H1 (cell line): ENCODE measurements around the gene ZDHHC1. TPM values are rescaled to one million over a fixed set of nuclear protein-coding genes. Genes with fewer than 3 reads are reported as not detected.

Experiments used
- CTCF ChIA-PET: fragments of 300-600 bp; sonication (Branson Sonifier 250); formaldehyde crosslinking; loops from one replicate; lab custom pipeline; 2021; ENCODE audit not compliant: partially characterized antibody; lab: Charles Lee
- POLR2A ChIA-PET: fragments of 300-600 bp; sonication (Branson Sonifier 250); formaldehyde crosslinking; loops from one replicate; lab custom pipeline; 2021; ENCODE audit warnings: inconsistent platforms; ENCODE audit not compliant: partially characterized antibody; lab: Charles Lee
- DNase-seq, 2 experiments: peaks; one replicate each; pipeline versions ENCODE4 v3.0.0 to v3.0.0-alpha.2; 2010 to 2022; ENCODE audit warnings: low spot score in 2 of 2, low read depth in 1 of 2, mixed read lengths in 1 of 2
- FAIRE-seq: peaks from 2 replicates; lab custom pipeline; 2011; peaks lifted over from hg19 to GRCh38; lab: Jason Lieb, UNC
- H2AFZ ChIP-seq: 2 replicates; pipeline ENCODE4 v1.8.1; 2012; ENCODE audit warnings: low read length, inconsistent platforms
- H2AK5ac ChIP-seq: 2 replicates; pipeline ENCODE4 v1.6.1; 2013; ENCODE audit warnings: low read depth, low read length
- H2BK120ac ChIP-seq: replicated peaks from 2 replicates; pipeline ENCODE3; 2013; ENCODE audit warnings: low read depth, low read length, inconsistent platforms
- H2BK12ac ChIP-seq: 2 replicates; pipeline ENCODE4 v1.6.1; 2013; ENCODE audit warnings: low read depth, low read length
- H2BK15ac ChIP-seq: 2 replicates; pipeline ENCODE4 v1.6.1; 2013; ENCODE audit warnings: low read length
- H2BK20ac ChIP-seq: 2 replicates; pipeline ENCODE4 v1.6.1; 2013; ENCODE audit warnings: low read length
- H2BK5ac ChIP-seq: 2 replicates; pipeline ENCODE4 v1.6.1; 2013; ENCODE audit warnings: low read depth, low read length
- H3K14ac ChIP-seq: 2 replicates; pipeline ENCODE4 v1.6.1; 2013; ENCODE audit warnings: inconsistent platforms; ENCODE audit not compliant: insufficient read length
- H3K18ac ChIP-seq: 2 replicates; pipeline ENCODE4 v1.6.1; 2013; ENCODE audit warnings: low read length; ENCODE audit errors: extremely low read depth
- H3K23ac ChIP-seq: 2 replicates; pipeline ENCODE4 v1.6.1; 2013; ENCODE audit warnings: inconsistent platforms; ENCODE audit not compliant: insufficient read length
- H3K23me2 ChIP-seq: 2 replicates; pipeline ENCODE4 v1.6.1; 2013; ENCODE audit warnings: low read depth, low read length
- H3K27ac ChIP-seq: 2 replicates; pipeline ENCODE4 v1.6.1; 2011; ENCODE audit warnings: low read depth, low read length, inconsistent platforms
- H3K27me3 ChIP-seq, 4 experiments: replicated peaks in 1 of 4; 1 replicate in 1 of 4; 2 replicates in 3 of 4; pipeline versions ENCODE4 v1.6.1 to v1.8.1; 2011 to 2013; ENCODE audit warnings: low read length in 3 of 4, mild to moderate bottlenecking in 3 of 4, inconsistent platforms in 2 of 4, mixed read lengths in 2 of 4, moderate library complexity in 1 of 4; ENCODE audit not compliant: control insufficient read depth in 3 of 4, insufficient read depth in 3 of 4; ENCODE audit errors: extremely low read depth in 1 of 4
- H3K36me3 ChIP-seq, 4 experiments: 2 replicates each; pipeline versions ENCODE4 v1.6.1 to v1.8.1; 2011 to 2013; ENCODE audit warnings: mild to moderate bottlenecking in 4 of 4, low read length in 3 of 4, moderate library complexity in 2 of 4, control low read depth in 1 of 4, inconsistent platforms in 1 of 4; ENCODE audit not compliant: insufficient read depth in 4 of 4, control insufficient read depth in 2 of 4
- H3K4ac ChIP-seq: replicated peaks from 2 replicates; pipeline ENCODE3; 2013; ENCODE audit warnings: low read length, low read depth, mixed read lengths, inconsistent platforms; ENCODE audit not compliant: insufficient read length
- H3K4me1 ChIP-seq, 4 experiments: replicated peaks in 1 of 4; 1 replicate in 1 of 4; 2 replicates in 3 of 4; pipeline versions ENCODE4 v1.6.1 to v1.8.1; 2011 to 2013; ENCODE audit warnings: low read length in 3 of 4, inconsistent platforms in 2 of 4, mixed read lengths in 1 of 4; ENCODE audit not compliant: insufficient read depth in 4 of 4, control insufficient read depth in 3 of 4
- H3K4me2 ChIP-seq, 2 experiments: 2 replicates each; pipeline versions ENCODE4 v1.6.1 to v1.8.1; 2011 to 2013; ENCODE audit warnings: low read depth in 2 of 2, low read length in 2 of 2, control low read depth in 1 of 2, inconsistent platforms in 1 of 2, mild to moderate bottlenecking in 1 of 2; ENCODE audit not compliant: insufficient read depth in 1 of 2
- H3K4me3 ChIP-seq, 4 experiments: fragments of 200-600, 300-600 bp in 1 of 4; sonication (generic), shearing (Covaris generic), sonication (Bioruptor Twin) in 1 of 4; 2 replicates each; pipeline versions ENCODE4 v1.5.1 to v1.8.1; 2011 to 2016; ENCODE audit warnings: low read length in 4 of 4, low read depth in 3 of 4, control low read depth in 2 of 4, inconsistent platforms in 2 of 4, mild to moderate bottlenecking in 2 of 4, mixed read lengths in 1 of 4, moderate library complexity in 1 of 4; ENCODE audit not compliant: insufficient read depth in 2 of 4; ENCODE audit errors: extremely low read depth in 1 of 4
- H3K56ac ChIP-seq: replicated peaks from 2 replicates; pipeline ENCODE3; 2013; ENCODE audit warnings: low read depth, mild to moderate bottlenecking, mixed read lengths, low read length, inconsistent platforms; ENCODE audit not compliant: insufficient read length
- H3K79me1 ChIP-seq: 2 replicates; pipeline ENCODE4 v1.6.1; 2013; ENCODE audit warnings: low read depth, low read length, control low read depth
- H3K79me2 ChIP-seq, 2 experiments: 2 replicates each; pipeline versions ENCODE4 v1.6.1 to v1.8.1; 2012 to 2013; ENCODE audit warnings: low read length in 2 of 2, mild to moderate bottlenecking in 2 of 2, inconsistent platforms in 1 of 2; ENCODE audit not compliant: insufficient read depth in 2 of 2, control insufficient read depth in 1 of 2
- H3K9ac ChIP-seq, 4 experiments: replicated peaks in 1 of 4; 1 replicate in 1 of 4; 2 replicates in 3 of 4; pipeline versions ENCODE4 v1.6.1 to v1.8.1; 2011 to 2013; ENCODE audit warnings: low read depth in 3 of 4, low read length in 3 of 4, control low read depth in 2 of 4, mild to moderate bottlenecking in 2 of 4, moderate library complexity in 2 of 4, inconsistent platforms in 1 of 4; ENCODE audit errors: extremely low read depth in 1 of 4
- H3K9me3 ChIP-seq, 2 experiments: 2 replicates each; pipeline versions ENCODE4 v1.6.1 to v1.8.1; 2012 to 2013; ENCODE audit warnings: mild to moderate bottlenecking in 2 of 2, moderate library complexity in 2 of 2, control low read depth in 1 of 2, inconsistent platforms in 1 of 2, low read depth in 1 of 2, low read length in 1 of 2, mixed read lengths in 1 of 2; ENCODE audit not compliant: insufficient read depth in 2 of 2
- H4K20me1 ChIP-seq, 2 experiments: replicated peaks in 1 of 2; 2 replicates each; pipeline versions ENCODE3 to v1.8.1; 2011 to 2013; ENCODE audit warnings: inconsistent platforms in 2 of 2, low read length in 2 of 2, mild to moderate bottlenecking in 1 of 2; ENCODE audit not compliant: insufficient read depth in 2 of 2, control insufficient read depth in 1 of 2
- H4K5ac ChIP-seq: 2 replicates; pipeline ENCODE4 v1.6.1; 2013; ENCODE audit warnings: low read length, low read depth, mixed read lengths, inconsistent platforms; ENCODE audit not compliant: insufficient read length
- H4K8ac ChIP-seq: 2 replicates; pipeline ENCODE4 v1.8.0; 2013; ENCODE audit warnings: mild to moderate bottlenecking, moderate library complexity, low read length, inconsistent platforms; ENCODE audit not compliant: insufficient read depth; ENCODE audit errors: extremely low read depth
- H4K91ac ChIP-seq: replicated peaks from 2 replicates; pipeline ENCODE3; 2013; ENCODE audit warnings: low read length, mixed read lengths, inconsistent platforms; ENCODE audit not compliant: insufficient read length
- CREB1 ChIP-seq: IDR thresholded peaks from 2 replicates; pipeline ENCODE4 v1.6.1; 2012; ENCODE audit warnings: inconsistent platforms
- JUND ChIP-seq: IDR thresholded peaks from 2 replicates; pipeline ENCODE4 v1.6.1; 2011; ENCODE audit warnings: mild to moderate bottlenecking, improper control_type of control experiment, low read length
- KDM4A ChIP-seq: IDR thresholded peaks from one replicate; pipeline ENCODE4 v1.7.1; 2012; ENCODE audit warnings: low read depth, mild to moderate bottlenecking, moderate library complexity, low read length, inconsistent platforms; ENCODE audit not compliant: severe bottlenecking
- RAD21 ChIP-seq, 2 experiments: IDR thresholded peaks in 1 of 2; conservative IDR thresholded peaks in 1 of 2; 2 replicates each; pipeline ENCODE4 v1.6.1; 2011; ENCODE audit warnings: low read depth in 2 of 2, low read length in 2 of 2, improper control_type of control experiment in 1 of 2, inconsistent platforms in 1 of 2, mild to moderate bottlenecking in 1 of 2, moderate library complexity in 1 of 2
- YY1 ChIP-seq: IDR thresholded peaks from 2 replicates; pipeline ENCODE4 v1.6.1; 2011; ENCODE audit warnings: low read depth, mild to moderate bottlenecking, low read length
- WGBS, 2 experiments: shearing (Covaris generic) in 1 of 2; methylation state at CpG; one replicate each; pipeline versions ENCODE4 v1.1.6 to v1.1.7; 2013 to 2015; ENCODE audit warnings: low lambda C conversion rate in 2 of 2, mixed read lengths in 2 of 2, inconsistent platforms in 1 of 2, low coverage in 1 of 2, missing lambda C conversion rate in 1 of 2; ENCODE audit not compliant: insufficient replicate concordance in 2 of 2, insufficient coverage in 1 of 2, insufficient read length in 1 of 2; ENCODE audit errors: extremely low coverage in 1 of 2, missing lambda C conversion rate in 1 of 2; 5-methylcytosine and 5-hydroxymethylcytosine counted together
- polyA plus RNA-seq, 7 experiments: library from polyadenylated mRNA; depleted of rRNA in 3 of 7; stranded (reverse) in 5 of 7; unstranded in 2 of 7; fragments of >200 nt in 5 of 7; fragments of 200-250 nt in 2 of 7; gene quantifications; 1 replicate in 5 of 7; 2 replicates in 1 of 7; 4 replicates in 1 of 7; pipeline versions ENCODE4 v1.2.1 to v1.2.3, GENCODE V29; 2011 to 2013; ENCODE audit warnings: missing spikeins in 2 of 7, mixed read lengths in 2 of 7
- total RNA-seq: library from RNA; stranded (reverse); fragmentation: NEBNext Ultra II Directional; extraction: Animal tissue kit (Norgen Biotek cat#: 25700); gene quantifications from 2 replicates; pipeline ENCODE4 v1.2.1, GENCODE V29; 2021
- TF ChIP-seq, protein P1 (sequence below): IDR thresholded peaks from 2 replicates; pipeline ENCODE4 v1.6.1; 2011; ENCODE audit warnings: low read depth, mild to moderate bottlenecking, low read length; ENCODE audit not compliant: insufficient read depth
- TF ChIP-seq, protein P2 (sequence below), 3 experiments: IDR thresholded peaks; 1 replicate in 2 of 3; 2 replicates in 1 of 3; pipeline versions ENCODE4 v1.5.1 to v1.6.1; 2011; ENCODE audit warnings: low read length in 3 of 3, mild to moderate bottlenecking in 3 of 3, inconsistent platforms in 2 of 3, low read depth in 1 of 3, moderate library complexity in 1 of 3; ENCODE audit not compliant: insufficient read depth in 1 of 3; ENCODE audit errors: control extremely low read depth in 1 of 3

Gene ZDHHC1
- total and polyA plus RNA-seq, 2 of the 8 experiments (the other 6 are each of a cell fraction or from before 2014, with no cell fraction given) = 3.1 to 4.9 TPM

DNA sequence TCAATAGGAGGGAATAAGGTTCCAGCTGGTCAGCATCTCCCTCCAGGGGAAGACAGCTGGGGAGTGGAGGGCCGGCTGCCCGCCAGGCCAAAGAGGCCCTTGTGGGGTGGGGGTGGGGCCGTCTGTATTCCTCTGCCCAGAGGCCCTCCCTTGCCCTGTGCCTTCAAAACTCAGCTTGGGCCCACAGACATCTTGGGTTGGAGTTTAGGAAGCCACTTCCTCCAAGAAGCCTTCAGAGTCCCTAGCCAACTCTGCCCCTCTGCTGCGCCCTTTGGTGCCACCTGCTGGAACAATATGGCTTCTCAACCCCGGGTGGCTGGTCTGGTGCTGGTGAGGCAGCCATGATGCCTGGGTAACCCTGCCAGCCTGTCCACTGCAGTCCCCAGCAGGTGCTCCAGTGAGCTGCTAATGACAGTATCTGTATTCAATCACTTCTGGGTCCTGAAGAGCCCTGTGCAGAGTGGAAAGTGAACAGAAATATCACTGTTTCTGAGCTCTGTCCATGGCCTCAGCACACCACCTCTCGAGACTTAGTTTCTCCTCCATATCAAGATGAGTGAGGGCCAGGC is 31.3 kb upstream of the ZDHHC1 start:
- peak in 1 of 2 experiments; percentile 77 for DNase-seq
- Histone ChIP-seq H3K27me3 (no peaks in the 10 kb centered on the region), H3K56ac (no peak overlapping the region), H3K27ac (no peak overlapping the region), H3K23me2 (no peaks in the 10 kb centered on the region), H2AK5ac (no peak overlapping the region), H2BK120ac (no peak overlapping the region), H3K4me2 (no peak overlapping the region), H3K18ac (no peak overlapping the region), H3K4me3 (no peak overlapping the region), H2BK5ac (no peak overlapping the region), H4K91ac (no peak overlapping the region), H3K79me2 (no peaks in the 10 kb centered on the region), H3K4ac (no peak overlapping the region), H2BK15ac (no peak overlapping the region), H3K23ac (no peak overlapping the region), H2BK12ac (no peak overlapping the region), H3K36me3 (peaks cover 0 to 5% (median 0%) of the 10 kb centered on the region in 4 experiments; a peak in 1 of 8 replicates), H4K8ac (no peak overlapping the region), H3K79me1 (no peaks in the 10 kb centered on the region; the same call in none of the 2 replicates), H3K9ac (no peak overlapping the region), H4K5ac (no peak overlapping the region), H3K4me1 (peaks cover 0 to 8% (median 4%) of the 10 kb centered on the region in 4 experiments; a peak in 5 of 7 replicates), H3K9me3 (peaks cover 0 to 4% of the 10 kb centered on the region in 2 experiments; a peak in 1 of 4 replicates), H2AFZ (no peak overlapping the region), H2BK20ac (no peak overlapping the region), H3K14ac (no peak overlapping the region), H4K20me1 (peaks cover 2 to 3% of the 10 kb centered on the region in 2 experiments)
- CTCF ChIA-PET = interaction anchor here (0.6 to 28.6 kb wide), 14 partner anchors 4 to 198 kb away, joined by 3 to 683 read pairs (median 4); partner anchors contain the start of genes HSD11B2, TPPP3 and ZDHHC1
- POLR2A ChIA-PET = interaction anchor here (1.1 to 8.5 kb wide), 5 partner anchors 9 to 99 kb away, joined by 3 to 67 read pairs (median 3); partner anchors contain the start of gene HSD11B2
- TF ChIP-seq CREB1 = no peak
- TF ChIP-seq JUND = no peak
- TF ChIP-seq, protein P1, sequence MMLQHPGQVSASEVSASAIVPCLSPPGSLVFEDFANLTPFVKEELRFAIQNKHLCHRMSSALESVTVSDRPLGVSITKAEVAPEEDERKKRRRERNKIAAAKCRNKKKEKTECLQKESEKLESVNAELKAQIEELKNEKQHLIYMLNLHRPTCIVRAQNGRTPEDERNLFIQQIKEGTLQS = no peak
- peak; percentile 83 for TF ChIP-seq YY1
- no peak for TF ChIP-seq KDM4A
- TF ChIP-seq, protein P2, sequence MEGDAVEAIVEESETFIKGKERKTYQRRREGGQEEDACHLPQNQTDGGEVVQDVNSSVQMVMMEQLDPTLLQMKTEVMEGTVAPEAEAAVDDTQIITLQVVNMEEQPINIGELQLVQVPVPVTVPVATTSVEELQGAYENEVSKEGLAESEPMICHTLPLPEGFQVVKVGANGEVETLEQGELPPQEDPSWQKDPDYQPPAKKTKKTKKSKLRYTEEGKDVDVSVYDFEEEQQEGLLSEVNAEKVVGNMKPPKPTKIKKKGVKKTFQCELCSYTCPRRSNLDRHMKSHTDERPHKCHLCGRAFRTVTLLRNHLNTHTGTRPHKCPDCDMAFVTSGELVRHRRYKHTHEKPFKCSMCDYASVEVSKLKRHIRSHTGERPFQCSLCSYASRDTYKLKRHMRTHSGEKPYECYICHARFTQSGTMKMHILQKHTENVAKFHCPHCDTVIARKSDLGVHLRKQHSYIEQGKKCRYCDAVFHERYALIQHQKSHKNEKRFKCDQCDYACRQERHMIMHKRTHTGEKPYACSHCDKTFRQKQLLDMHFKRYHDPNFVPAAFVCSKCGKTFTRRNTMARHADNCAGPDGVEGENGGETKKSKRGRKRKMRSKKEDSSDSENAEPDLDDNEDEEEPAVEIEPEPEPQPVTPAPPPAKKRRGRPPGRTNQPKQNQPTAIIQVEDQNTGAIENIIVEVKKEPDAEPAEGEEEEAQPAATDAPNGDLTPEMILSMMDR (IDR thresholded peaks at IDR 0.05; ENCODE audit: control extremely low read depth in 1 of 3, insufficient read depth in 1 of 3, low read depth in 1 of 3, low read length in 3 of 3) = peak; percentile 57 to 63 (median 59)
- peak; percentile 40 to 66; a peak in 3 of 4 replicates for TF ChIP-seq RAD21 (IDR thresholded peaks at IDR 0.05 in 1 of 2, conservative IDR thresholded peaks at IDR 0.05 in 1 of 2; ENCODE audit: low read depth in 2 of 2, low read length in 2 of 2)
- FAIRE-seq = no peak
- WGBS, 2 experiments = 87% methylated on average over 6 of the region's 6 CpGs; no CpG with 5 or more reads in 1 of the 2 experiments
